Measurements from ENCODE around the gene COLGALT1.
"Not testable (repeated sequence)": the region's sequence is repeated elsewhere in the genome, so short reads cannot be mapped to it uniquely, and the experiment has no call there.

Gene COLGALT1

DNA sequence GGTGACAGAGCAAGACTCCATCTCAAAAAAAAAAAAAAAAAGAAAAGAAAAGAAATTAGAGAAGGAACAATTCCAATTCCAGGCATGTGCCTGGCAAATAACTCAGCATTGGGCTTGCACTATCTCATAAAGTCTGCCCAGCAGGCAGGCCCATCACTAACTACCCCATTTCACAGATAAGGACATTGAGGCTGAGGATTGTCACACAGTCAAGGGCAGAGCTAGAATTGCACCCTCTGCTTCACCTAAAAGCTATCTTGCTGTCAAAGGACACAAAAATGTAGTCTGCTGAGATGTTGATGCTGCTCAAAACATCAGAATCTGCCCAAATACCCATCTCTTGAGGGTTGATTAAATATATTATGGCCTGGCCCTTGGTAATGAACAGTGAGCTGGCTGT, 20.7 kb upstream of the COLGALT1 start:
- no peak for DNase-seq

GRCh38 chr19:17536955-17537354, 18.5 kb upstream of the COLGALT1 start:
- no peak for DNase-seq

DNA sequence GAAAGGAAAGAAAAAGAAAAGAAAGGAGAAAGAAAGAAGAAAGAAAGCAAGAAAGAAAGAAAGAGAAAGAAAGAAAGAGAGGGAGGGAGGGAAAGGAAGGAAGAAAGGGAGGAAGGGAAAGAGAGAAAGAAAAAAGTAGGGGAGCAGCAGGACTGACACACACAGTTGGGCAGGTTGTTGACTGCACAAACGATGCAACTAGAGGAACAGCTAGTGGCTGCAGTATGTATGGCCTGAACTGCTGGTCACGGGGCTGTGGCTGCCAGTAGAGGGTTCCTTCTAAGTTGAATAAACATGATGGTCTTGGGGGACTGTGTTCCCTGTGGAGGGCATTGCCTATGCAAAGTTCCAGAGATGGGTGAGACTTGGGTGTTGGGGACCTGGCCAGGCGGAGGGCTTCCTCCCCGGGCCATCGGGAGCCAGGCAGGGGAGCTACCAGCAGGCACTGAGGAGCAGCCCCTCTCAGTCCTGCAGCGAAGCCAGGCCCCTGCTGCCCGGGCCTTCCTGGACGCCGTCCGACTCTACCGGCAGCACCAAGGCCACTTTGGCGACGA, 16.7 kb upstream of the COLGALT1 start:
- DNase-seq, result no peak

DNA sequence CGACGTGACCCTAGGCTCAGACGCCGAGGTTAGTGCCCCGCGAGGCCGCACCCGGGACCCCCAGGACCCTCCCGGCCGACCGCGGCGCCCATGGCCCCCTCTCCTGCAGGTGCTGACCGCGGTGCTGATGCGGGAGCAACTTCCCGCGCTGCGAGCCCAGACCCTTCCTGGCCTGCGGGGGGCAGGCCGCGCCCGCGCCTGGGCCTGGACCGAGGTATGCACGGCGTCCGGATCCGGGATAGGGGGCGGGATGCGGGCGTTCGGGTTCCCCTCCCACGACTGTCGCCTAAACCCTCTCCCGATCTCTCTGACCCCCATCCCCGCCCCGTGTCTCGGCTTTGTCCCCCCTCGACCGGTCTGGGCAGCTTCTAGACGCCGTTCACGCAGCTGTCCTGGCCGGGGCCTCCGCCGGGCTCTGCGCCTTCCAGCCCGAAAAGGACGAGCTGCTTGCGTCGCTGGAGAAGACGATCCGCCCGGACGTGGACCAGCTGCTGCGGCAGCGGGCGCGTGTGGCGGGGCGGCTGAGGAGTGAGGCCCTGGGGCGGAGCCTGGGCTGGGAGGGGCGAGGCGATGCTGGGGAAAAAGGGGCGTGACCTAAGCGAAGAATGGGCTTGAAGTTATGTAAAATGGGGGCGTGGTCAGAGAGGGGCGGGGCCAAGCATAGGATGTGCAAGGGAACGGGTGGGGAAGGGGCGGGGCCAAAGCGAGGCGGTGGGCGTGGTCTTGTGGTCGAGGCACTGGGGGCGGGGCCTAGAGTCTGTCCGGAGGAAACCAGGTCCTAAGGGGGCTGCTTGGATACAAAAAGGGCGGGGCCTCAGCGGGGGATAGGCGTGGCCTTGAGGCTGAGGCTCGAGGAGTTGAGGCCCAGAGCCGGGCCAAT, 16.0 kb upstream of the COLGALT1 start:
- DNase-seq, result peak; percentile 94 to 95

GRCh38 chr19:17540174-17540573, 15.3 kb upstream of the COLGALT1 start:
- DNase-seq, result no peak

DNA sequence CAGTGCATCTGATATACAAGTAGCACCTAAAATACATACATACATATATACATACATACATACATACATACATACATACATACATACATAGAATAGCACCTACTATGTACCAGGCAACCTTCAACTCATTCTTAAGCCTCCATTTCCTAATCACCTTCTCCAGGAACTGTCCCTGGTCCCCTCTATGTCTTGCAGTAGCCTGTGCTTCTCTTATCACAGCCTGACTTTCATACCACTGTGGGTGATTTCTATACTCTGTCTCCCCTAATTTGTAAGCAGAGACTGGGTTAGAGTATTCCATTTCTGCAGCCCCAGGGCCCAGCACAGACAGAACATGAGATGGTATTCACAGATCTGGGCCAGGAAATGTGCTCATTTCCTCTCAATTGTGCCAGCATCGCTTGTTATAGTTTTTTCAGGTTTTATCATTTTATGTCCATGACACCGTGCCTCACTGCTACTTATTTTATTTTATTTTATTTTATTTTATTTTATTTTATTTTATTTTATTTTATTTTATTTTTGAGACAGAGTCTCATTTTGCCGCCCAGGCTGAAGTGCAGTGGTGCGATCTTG, 14.2 kb upstream of the COLGALT1 start:
- no peak for DNase-seq

- DNase-seq, result no peak
Observed at GRCh38 chr19:17542042-17542441, 13.4 kb upstream of the COLGALT1 start.

DNA sequence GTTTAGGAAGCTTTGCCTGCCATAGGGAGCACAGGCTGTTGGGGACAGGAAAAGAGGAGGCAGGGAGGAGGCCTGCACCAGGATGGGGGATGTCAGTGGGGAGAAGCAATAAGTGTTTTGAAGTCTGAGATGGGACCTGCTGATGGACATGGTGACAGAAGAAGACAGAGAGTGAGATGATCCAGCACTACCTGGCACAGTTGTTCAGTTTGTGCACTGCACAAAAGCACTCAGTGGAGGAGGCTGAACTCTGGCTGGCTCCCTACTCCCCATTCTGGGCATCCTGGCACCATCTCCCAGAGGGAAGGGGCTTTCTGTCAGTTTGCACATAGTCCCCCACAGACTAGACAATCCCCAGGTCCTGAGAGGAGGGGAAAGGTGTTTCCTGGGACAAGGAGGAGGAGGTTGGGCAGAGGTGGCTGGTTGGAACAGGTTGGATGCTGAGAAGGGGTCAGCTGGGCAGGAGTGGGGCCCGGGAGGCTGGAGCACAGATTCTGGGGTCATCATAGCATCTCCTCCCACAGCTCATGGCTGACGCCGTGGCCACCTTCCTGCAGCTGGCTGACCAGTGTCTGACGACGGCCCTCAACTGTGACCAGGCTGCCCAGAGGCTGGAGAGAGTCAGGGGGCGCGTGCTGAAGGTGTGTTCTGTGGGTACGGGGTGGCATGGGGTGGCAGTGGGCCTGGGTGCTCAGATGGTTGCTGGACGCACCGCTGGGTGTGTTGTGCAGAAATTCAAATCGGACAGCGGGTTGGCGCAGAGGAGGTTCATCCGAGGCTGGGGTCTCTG, 12.5 kb upstream of the COLGALT1 start:
- no peak for DNase-seq

DNA sequence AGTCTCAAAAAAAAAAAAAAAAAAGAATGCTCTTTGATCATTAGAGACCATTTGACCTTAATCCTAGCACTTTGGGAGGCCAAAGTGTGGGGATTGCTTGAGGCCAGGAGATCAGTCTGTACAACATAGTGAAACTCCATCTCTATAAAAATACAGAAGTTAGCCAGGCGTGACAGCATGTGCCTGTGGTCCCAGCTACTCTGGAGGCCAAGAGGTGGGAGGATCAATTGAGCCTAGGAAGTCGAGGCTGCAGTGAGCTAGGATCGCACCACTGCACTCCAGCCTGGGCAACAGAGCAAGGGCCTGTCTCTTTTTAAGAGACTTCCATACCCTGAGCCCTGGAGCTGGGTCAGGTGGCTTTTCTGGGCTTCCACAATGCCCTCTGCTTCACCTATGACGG, 11.5 kb upstream of the COLGALT1 start:
- no peak for DNase-seq

- no peak for DNase-seq
Observed at GRCh38 chr19:17544418-17544817, 11.0 kb upstream of the COLGALT1 start.

DNA sequence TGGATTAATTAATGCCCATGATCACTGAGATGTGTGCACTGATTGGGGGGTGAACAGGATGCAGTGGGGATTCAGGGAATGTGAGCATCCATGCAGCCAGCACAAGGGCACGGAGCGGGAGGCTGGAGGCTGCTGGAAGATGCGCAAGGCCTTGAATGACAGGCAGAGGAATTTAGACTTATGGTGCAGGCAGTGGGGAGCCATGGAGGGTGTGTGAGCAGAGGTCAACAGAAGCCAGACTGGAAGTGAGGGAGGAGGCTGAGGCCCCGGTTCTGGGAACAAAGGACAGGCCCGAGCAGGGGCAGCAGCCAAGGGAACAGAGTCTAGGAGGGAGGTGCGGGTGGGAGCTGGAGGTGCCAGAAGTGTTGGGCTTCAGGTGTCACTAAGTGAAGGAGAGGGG, 7.3 kb upstream of the COLGALT1 start:
- DNase-seq, result no peak

DNA sequence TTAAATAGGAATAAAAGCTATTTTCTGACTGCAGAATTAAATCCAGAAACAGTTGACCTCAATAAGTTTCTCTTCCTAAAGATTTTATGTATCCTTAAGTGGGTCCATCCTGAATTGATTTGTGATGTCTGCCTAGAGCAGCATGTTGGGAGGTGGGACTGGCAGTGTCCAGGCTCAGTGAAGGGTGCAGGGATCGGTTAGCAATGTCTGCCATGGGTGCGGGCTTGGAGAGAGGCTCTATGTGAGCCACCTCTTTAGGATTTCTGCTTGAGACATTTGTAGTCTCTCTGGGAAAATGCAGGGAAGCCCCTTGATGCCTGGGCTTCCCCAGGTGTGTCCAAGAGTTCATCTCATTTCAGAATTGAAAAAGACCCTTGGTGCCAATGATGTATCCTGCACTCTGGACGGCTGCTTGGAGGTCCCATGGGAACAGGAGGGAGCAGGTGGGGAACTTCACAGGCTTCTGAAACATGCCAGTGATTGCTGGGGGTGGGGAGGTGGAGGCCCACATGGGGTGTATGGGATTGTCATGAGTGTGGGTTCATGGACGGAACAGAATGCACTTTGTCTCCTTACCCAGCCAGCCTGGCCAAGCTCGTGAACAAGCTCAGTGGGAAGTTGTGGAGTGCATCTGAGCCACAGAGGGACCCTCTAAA, 6.2 kb upstream of the COLGALT1 start:
- DNase-seq, result no peak

GRCh38 chr19:17550076-17550667, 5.3 kb upstream of the COLGALT1 start:
- no peak for DNase-seq

GRCh38 chr19:17552735-17553134, 2.7 kb upstream of the COLGALT1 start:
- DNase-seq, result not testable (repeated sequence)

DNA sequence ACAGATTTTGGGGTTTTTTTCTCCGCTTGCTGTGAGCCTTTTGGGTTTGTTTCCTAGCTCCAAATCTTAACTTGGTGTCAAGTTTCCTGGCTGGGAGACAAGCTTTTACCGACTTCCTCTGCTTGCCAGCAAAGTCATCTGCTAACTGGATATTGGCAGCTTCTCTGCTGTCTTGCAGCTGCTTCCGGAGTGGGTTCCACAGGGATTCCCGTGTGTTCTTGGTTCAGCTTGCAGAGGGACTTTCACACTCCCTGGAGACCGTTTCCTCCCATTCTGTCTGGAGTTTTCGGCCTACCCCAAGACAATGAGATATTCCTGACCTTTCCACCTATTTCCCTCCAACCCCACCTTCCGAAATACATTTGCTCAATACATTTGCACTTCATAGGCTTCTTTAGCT, 2.2 kb upstream of the COLGALT1 start:
- DNase-seq, result peak in 1 of 2 donors; percentile 35

DNA sequence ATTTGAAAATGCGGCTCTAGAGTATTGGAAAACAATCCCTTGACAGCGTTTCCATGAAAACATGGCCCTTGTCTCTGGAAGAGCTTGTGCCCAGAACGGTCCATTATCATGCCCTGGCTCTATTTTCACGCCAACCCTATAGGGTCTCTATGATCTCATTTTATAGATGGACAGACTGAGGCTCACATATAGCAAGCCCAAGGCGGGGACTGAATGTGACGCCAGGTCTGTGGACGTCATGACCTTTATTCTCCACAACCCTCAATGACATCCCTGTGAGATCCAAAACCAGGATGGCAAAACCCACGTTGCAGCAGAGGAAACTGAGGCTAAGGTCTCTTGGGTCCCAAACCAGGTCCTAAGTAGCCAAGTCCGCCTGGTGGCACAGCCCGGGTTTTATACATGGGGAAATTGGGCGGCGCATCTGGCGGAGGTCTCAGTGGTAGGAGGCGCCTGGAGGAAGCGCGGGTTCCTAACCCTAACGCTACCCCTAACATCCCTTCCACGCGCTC, 425 bp upstream of the COLGALT1 start:
- no peak for DNase-seq

- DNase-seq, result peak; percentile 17 to 27
Observed at GRCh38 chr19:17555929-17556813, 722 bp downstream of the COLGALT1 start.

- no peak for DNase-seq
Observed at GRCh38 chr19:17556995-17557394, 1.5 kb downstream of the COLGALT1 start.

DNA sequence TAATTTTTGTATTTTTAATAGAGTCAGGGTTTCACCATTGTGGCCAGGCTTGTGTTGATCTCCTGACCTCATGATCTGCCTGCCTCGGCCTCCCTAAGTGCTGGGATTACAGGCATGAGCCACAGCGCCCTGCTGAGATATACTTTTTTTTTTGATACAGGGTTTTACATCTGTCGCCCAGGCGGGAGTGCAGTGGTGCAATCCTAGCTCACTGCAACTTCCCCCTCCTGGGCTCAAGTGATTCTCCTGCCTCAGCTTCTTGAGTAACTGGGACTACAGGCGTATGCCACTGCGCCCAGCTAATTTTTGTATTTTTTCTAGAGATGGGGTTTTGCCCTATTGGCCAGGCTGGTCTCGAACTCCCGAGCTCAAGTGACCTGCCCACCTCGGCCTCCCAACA, 2.0 kb downstream of the COLGALT1 start:
- no peak for DNase-seq

DNA sequence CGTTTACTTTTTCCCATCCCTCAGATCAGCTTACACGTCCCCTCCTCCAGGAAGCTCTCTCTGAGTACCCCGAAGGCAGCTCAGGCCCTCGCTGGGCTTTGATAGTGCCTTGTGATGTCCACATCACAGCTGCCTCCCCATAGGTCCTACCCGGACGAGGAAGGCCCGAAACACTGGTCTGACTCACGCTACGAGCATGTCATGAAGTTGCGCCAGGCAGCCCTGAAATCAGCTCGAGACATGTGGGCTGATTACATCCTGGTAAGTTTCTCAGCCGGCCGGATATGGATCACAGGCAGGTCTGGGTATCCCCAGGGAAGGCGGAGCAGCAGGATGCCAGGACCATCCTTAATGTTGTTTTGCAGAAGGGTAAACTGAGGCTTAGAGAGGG, 4.8 kb downstream of the COLGALT1 start:
- peak in 1 of 2 donors; percentile 9 for DNase-seq

- no peak for DNase-seq
Observed at GRCh38 chr19:17562097-17562496, 6.6 kb downstream of the COLGALT1 start.
